Gastrocnemius medialis (tissue), 4 donors: ENCODE data around the gene TMTC2. TPM values are rescaled to one million over a fixed set of nuclear protein-coding genes. Genes with fewer than 3 reads are reported as not detected.

Experiments
- ATAC-seq, 2 donors: fragments of 150-250 bp; one replicate each; pipeline ENCODE4 v1.9.1; 2016
- DNase-seq, 2 donors: peaks; one replicate each; pipeline ENCODE4 v3.0.0-alpha.2; 2019
- H3K27ac ChIP-seq, 4 donors: fragments of 200-600 bp; sonication (generic); 1 replicate in 1 of 4; 2 replicates in 3 of 4; pipeline ENCODE4 v1.5.1; 2016 to 2018; ENCODE audit warnings: mild to moderate bottlenecking in 2 of 4, moderate library complexity in 1 of 4
- H3K27me3 ChIP-seq, 3 donors: fragments of 200-600 bp; sonication (generic) in 2 of 3; 1 replicate in 1 of 3; 2 replicates in 2 of 3; pipeline versions ENCODE4 v1.5.1 to v1.6.0; 2016 to 2019; ENCODE audit warnings: mild to moderate bottlenecking in 1 of 3, moderate library complexity in 1 of 3
- H3K36me3 ChIP-seq, 2 donors: fragments of 200-600 bp; sonication (generic) in 1 of 2; one replicate each; pipeline ENCODE4 v1.5.1; 2017 to 2018
- H3K4me1 ChIP-seq, 2 donors: fragments of 200-600 bp; sonication (generic) in 1 of 2; one replicate each; pipeline ENCODE4 v1.5.1; 2016 to 2017; ENCODE audit warnings: mild to moderate bottlenecking in 2 of 2
- H3K4me3 ChIP-seq, 4 donors: fragments of 200-600 bp; sonication (generic) in 3 of 4; 1 replicate in 1 of 4; 2 replicates in 3 of 4; pipeline ENCODE4 v1.5.1; 2016 to 2019; ENCODE audit warnings: mild to moderate bottlenecking in 2 of 4
- H3K9me3 ChIP-seq, 3 donors: fragments of 200-600 bp; sonication (generic) in 2 of 3; 1 replicate in 1 of 3; 2 replicates in 2 of 3; pipeline ENCODE4 v1.5.1; 2016 to 2019
- POLR2A ChIP-seq, 2 donors: fragments of 450-650 bp; IDR thresholded peaks; one replicate each; pipeline ENCODE4 v1.6.1; 2017; ENCODE audit warnings: antibody characterized with exemption in 2 of 2, mild to moderate bottlenecking in 2 of 2, moderate library complexity in 2 of 2
- in situ Hi-C, 4 donors: fragments of 200-750 bp; cut with MboI; loops; one replicate each; pipeline versions ENCODE4 v1.15.0 to v1.8.0; 2017; ENCODE audit warnings: low sequenced_read_pairs in 4 of 4
- intact Hi-C: fragments of 100-400 bp; cut with DNase I; formaldehyde crosslinking; loops from one replicate; pipeline ENCODE4 v1.15.1; 2023; ENCODE audit warnings: low total_unique reads
- total RNA-seq, 4 donors: library from RNA; depleted of rRNA; stranded (reverse); fragments of >200 nt; gene quantifications; one replicate each; pipeline versions ENCODE4 v1.1.0 to v1.2.3, GENCODE V29; 2016
- TF ChIP-seq, protein P1 (sequence below), 5 experiments: fragments of 450-650 bp in 3 of 5; fragments of 200-600 bp in 2 of 5; sonication (generic) in 2 of 5; IDR thresholded peaks in 4 of 5; conservative IDR thresholded peaks in 1 of 5; 1 replicate in 4 of 5; 2 replicates in 1 of 5; pipeline ENCODE4 v1.5.1; 2016 to 2019; ENCODE audit warnings: antibody characterized with exemption in 5 of 5, mild to moderate bottlenecking in 3 of 5, moderate library complexity in 3 of 5

The TMTC2 gene
- total RNA-seq, 4 donors from 2014 or later = 1.6 to 2.5 (median 1.9) TPM

- intact Hi-C loops = no loop called here
- Histone ChIP-seq H3K4me1 (no peaks in the 10 kb centered on the region), H3K4me3 (no peak overlapping the region), H3K36me3 (no peaks in the 10 kb centered on the region), H3K27me3 (no peaks in the 10 kb centered on the region), H3K9me3 (no peaks in the 10 kb centered on the region), H3K27ac (no peak overlapping the region)
- TF ChIP-seq, protein P1, sequence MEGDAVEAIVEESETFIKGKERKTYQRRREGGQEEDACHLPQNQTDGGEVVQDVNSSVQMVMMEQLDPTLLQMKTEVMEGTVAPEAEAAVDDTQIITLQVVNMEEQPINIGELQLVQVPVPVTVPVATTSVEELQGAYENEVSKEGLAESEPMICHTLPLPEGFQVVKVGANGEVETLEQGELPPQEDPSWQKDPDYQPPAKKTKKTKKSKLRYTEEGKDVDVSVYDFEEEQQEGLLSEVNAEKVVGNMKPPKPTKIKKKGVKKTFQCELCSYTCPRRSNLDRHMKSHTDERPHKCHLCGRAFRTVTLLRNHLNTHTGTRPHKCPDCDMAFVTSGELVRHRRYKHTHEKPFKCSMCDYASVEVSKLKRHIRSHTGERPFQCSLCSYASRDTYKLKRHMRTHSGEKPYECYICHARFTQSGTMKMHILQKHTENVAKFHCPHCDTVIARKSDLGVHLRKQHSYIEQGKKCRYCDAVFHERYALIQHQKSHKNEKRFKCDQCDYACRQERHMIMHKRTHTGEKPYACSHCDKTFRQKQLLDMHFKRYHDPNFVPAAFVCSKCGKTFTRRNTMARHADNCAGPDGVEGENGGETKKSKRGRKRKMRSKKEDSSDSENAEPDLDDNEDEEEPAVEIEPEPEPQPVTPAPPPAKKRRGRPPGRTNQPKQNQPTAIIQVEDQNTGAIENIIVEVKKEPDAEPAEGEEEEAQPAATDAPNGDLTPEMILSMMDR (IDR thresholded peaks at IDR 0.05 in 4 of 5, conservative IDR thresholded peaks at IDR 0.05 in 1 of 5) = no peak
- TF ChIP-seq POLR2A (IDR thresholded peaks at IDR 0.05) = no peak
- no peak for DNase-seq
- no peak for ATAC-seq
- in situ Hi-C loops = no loop called here
Observed at GRCh38 chr12:82953397-82953796, 266.7 kb downstream of the TMTC2 start.

- no peak for TF ChIP-seq POLR2A (IDR thresholded peaks at IDR 0.05)
- TF ChIP-seq, protein P1 (IDR thresholded peaks at IDR 0.05 in 4 of 5, conservative IDR thresholded peaks at IDR 0.05 in 1 of 5) = no peak
- Histone ChIP-seq H3K4me3 (no peak overlapping the region), H3K27ac (no peak overlapping the region), H3K4me1 (no peaks in the 10 kb centered on the region), H3K27me3 (no peaks in the 10 kb centered on the region), H3K36me3 (no peaks in the 10 kb centered on the region), H3K9me3 (no peaks in the 10 kb centered on the region)
- DNase-seq (no peak), ATAC-seq (no peak)
- in situ Hi-C loops = no loop called here
- intact Hi-C loops = no loop called here
Observed at GRCh38 chr12:82954064-82954463, 267.4 kb downstream of the TMTC2 start.

DNA sequence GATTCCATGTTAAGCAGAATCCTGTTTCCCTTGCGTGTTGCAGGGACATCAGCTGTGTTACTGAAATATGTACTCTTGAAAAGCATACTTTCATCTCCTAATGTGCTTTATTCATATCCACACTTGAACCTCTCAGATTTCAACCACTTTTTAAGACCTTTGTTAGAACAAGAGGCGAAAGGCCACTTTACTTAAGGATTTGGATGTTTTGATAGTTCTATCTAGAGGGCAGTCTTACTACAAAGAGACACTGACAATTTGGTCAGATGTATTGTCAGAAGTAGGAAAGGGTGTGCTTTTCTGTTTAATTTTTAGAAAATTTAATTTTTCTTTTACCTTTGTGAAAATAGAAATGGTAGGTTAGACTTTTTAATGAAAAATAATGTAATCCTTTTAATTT, 267.9 kb downstream of the TMTC2 start:
- TF ChIP-seq, protein P1 (IDR thresholded peaks at IDR 0.05 in 4 of 5, conservative IDR thresholded peaks at IDR 0.05 in 1 of 5) = no peak
- no peak for TF ChIP-seq POLR2A (IDR thresholded peaks at IDR 0.05)
- no peak for ATAC-seq
- intact Hi-C loops (no loop called here), in situ Hi-C loops (no loop called here)
- H3K27me3 ChIP-seq = no peaks in the 10 kb centered on the region
- H3K4me1 ChIP-seq = no peaks in the 10 kb centered on the region
- H3K36me3 ChIP-seq = no peaks in the 10 kb centered on the region
- no peak for DNase-seq
- no peak overlapping the region for H3K4me3 ChIP-seq
- no peaks in the 10 kb centered on the region for H3K9me3 ChIP-seq
- H3K27ac ChIP-seq = no peak overlapping the region

DNA sequence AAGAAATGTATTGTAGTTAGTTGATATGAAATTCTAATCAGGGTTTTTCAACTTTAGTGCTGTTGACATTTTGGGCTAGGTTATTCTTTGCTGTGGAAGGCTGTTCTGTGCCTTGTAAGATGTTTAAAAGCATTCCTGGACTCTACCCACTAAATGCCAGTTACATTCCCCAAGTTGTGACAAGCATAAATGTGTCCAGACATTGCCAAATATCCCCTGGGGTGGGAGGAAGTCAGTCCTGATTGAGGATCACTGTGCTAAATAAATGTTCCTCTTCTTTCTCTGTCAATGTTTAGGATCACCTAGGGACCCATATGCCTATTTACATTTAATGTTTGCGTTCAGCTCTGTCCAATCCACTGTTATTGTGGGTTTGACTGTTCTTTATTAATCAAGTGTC, 268.3 kb downstream of the TMTC2 start:
- intact Hi-C loops = no loop called here
- in situ Hi-C loops = no loop called here

More for the DNA sequence above, 268.3 kb downstream of the TMTC2 start:
- Histone ChIP-seq H3K4me1 (no peaks in the 10 kb centered on the region), H3K27ac (no peak overlapping the region), H3K9me3 (no peaks in the 10 kb centered on the region), H3K4me3 (no peak overlapping the region), H3K27me3 (no peaks in the 10 kb centered on the region), H3K36me3 (no peaks in the 10 kb centered on the region)
- ATAC-seq = no peak
- TF ChIP-seq POLR2A (IDR thresholded peaks at IDR 0.05) = no peak
- TF ChIP-seq, protein P1 (IDR thresholded peaks at IDR 0.05 in 4 of 5, conservative IDR thresholded peaks at IDR 0.05 in 1 of 5) = no peak
- DNase-seq = no peak
